ENCODE data around the gene ASB6.

Gene ASB6

GRCh38 chr9:129641750-129642585 is at the start of gene ASB6:
TSS of gene ASB6 (minus strand) at chr9:129642151. CDS start at chr9:129641999, 152 bp downstream.
- peak; percentile 78 to 99 (median 92) for DNase-seq

- DNase-seq = no peak
Observed at GRCh38 chr9:129688285-129689043, 46.5 kb upstream of the ASB6 start.

GRCh38 chr9:129687391-129687790 is 45.4 kb upstream of the ASB6 start:
- no peak for DNase-seq

GRCh38 chr9:129686736-129687135 is 44.8 kb upstream of the ASB6 start:
- no peak for DNase-seq

- no peak for DNase-seq
Observed at GRCh38 chr9:129685933-129686259, 43.9 kb upstream of the ASB6 start.

- no peak for DNase-seq
Observed at GRCh38 chr9:129685220-129685932, 43.4 kb upstream of the ASB6 start.

- DNase-seq = no peak
Observed at GRCh38 chr9:129682381-129682780, 40.4 kb upstream of the ASB6 start.

GRCh38 chr9:129681924-129682323 is 40.0 kb upstream of the ASB6 start:
- DNase-seq = no peak

GRCh38 chr9:129679537-129679936 is 37.6 kb upstream of the ASB6 start:
- DNase-seq = no peak

GRCh38 chr9:129678844-129679243 is 36.9 kb upstream of the ASB6 start:
- no peak for DNase-seq

GRCh38 chr9:129677456-129677855 is 35.5 kb upstream of the ASB6 start:
- no peak for DNase-seq

GRCh38 chr9:129676975-129677374 is 35.0 kb upstream of the ASB6 start:
- DNase-seq = no peak

GRCh38 chr9:129676287-129676686 is 34.3 kb upstream of the ASB6 start:
- DNase-seq = no peak

GRCh38 chr9:129675620-129676019 is 33.7 kb upstream of the ASB6 start:
- DNase-seq = no peak

GRCh38 chr9:129674229-129674628 is 32.3 kb upstream of the ASB6 start:
- DNase-seq = no peak

- DNase-seq = no peak
Observed at GRCh38 chr9:129673602-129674001, 31.7 kb upstream of the ASB6 start.

GRCh38 chr9:129672702-129673101 is 30.8 kb upstream of the ASB6 start:
- no peak for DNase-seq

GRCh38 chr9:129671519-129671918 is 29.6 kb upstream of the ASB6 start:
- no peak for DNase-seq

GRCh38 chr9:129671065-129671464 is 29.1 kb upstream of the ASB6 start:
- DNase-seq = no peak

- DNase-seq = no peak
Observed at GRCh38 chr9:129669946-129670345, 28.0 kb upstream of the ASB6 start.

GRCh38 chr9:129669141-129669718 is 27.3 kb upstream of the ASB6 start:
- DNase-seq = no peak

- DNase-seq = no peak
Observed at GRCh38 chr9:129667850-129668249, 25.9 kb upstream of the ASB6 start.
